Mesenchymal stem cell (in vitro differentiated cells and primary cell): ENCODE measurements around the gene MYO15B.

Experiments
- DNase-seq: peaks from one replicate; pipeline ENCODE4 v3.0.0-alpha.2; 2013
- H2AFZ ChIP-seq: one replicate; pipeline ENCODE4 v1.6.1; 2013; ENCODE audit warnings: low read depth, mild to moderate bottlenecking, control low read depth, inconsistent platforms, low read length, moderate library complexity
- H2AK5ac ChIP-seq: 2 replicates; pipeline ENCODE4 v1.6.1; 2013; ENCODE audit warnings: low read length, moderate library complexity, mild to moderate bottlenecking, inconsistent platforms; ENCODE audit not compliant: severe bottlenecking
- H2BK120ac ChIP-seq: one replicate; pipeline ENCODE4 v1.6.1; 2013; ENCODE audit warnings: low read depth, mild to moderate bottlenecking, inconsistent platforms, low read length, moderate library complexity
- H2BK12ac ChIP-seq, 2 experiments: one replicate each; pipeline ENCODE4 v1.6.1; 2013; ENCODE audit warnings: inconsistent platforms in 2 of 2, low read length in 2 of 2, mild to moderate bottlenecking in 2 of 2, moderate library complexity in 2 of 2, control low read depth in 1 of 2
- H2BK15ac ChIP-seq: one replicate; pipeline ENCODE4 v1.6.1; 2013; ENCODE audit warnings: mild to moderate bottlenecking, low read depth, inconsistent platforms; ENCODE audit not compliant: poor library complexity, severe bottlenecking
- H2BK5ac ChIP-seq: 2 replicates; pipeline ENCODE4 v1.6.1; 2013; ENCODE audit warnings: low read depth, mild to moderate bottlenecking, low read length, control low read depth, inconsistent platforms; ENCODE audit not compliant: poor library complexity, severe bottlenecking
- H3K14ac ChIP-seq, 2 experiments: one replicate each; pipeline ENCODE4 v1.6.1; 2013; ENCODE audit warnings: inconsistent platforms in 2 of 2, low read length in 2 of 2, control low read depth in 1 of 2, mild to moderate bottlenecking in 1 of 2, moderate library complexity in 1 of 2
- H3K18ac ChIP-seq, 2 experiments: one replicate each; pipeline ENCODE4 v1.6.1; 2013; ENCODE audit warnings: inconsistent platforms in 2 of 2, low read length in 2 of 2, control low read depth in 1 of 2, low read depth in 1 of 2, mild to moderate bottlenecking in 1 of 2
- H3K23ac ChIP-seq, 2 experiments: one replicate each; pipeline ENCODE4 v1.6.1; 2013; ENCODE audit warnings: inconsistent platforms in 2 of 2, low read length in 2 of 2, mild to moderate bottlenecking in 2 of 2, moderate library complexity in 2 of 2, control low read depth in 1 of 2
- H3K27ac ChIP-seq: 2 replicates; pipeline ENCODE4 v1.5.1; 2013; ENCODE audit warnings: mild to moderate bottlenecking, moderate library complexity, low read length, control low read depth, inconsistent platforms; ENCODE audit not compliant: poor library complexity, severe bottlenecking
- H3K27me3 ChIP-seq, 2 experiments: 2 replicates each; pipeline versions ENCODE4 v1.6.1 to v1.7.0; 2013; ENCODE audit warnings: low read length in 2 of 2, mild to moderate bottlenecking in 2 of 2, moderate library complexity in 2 of 2, control low read depth in 1 of 2, inconsistent platforms in 1 of 2; ENCODE audit not compliant: control insufficient read depth in 1 of 2, insufficient read depth in 1 of 2
- H3K36me3 ChIP-seq, 2 experiments: 2 replicates each; pipeline versions ENCODE4 v1.6.1 to v1.7.0; 2013; ENCODE audit warnings: low read length in 2 of 2, control low read depth in 1 of 2, inconsistent platforms in 1 of 2, low read depth in 1 of 2, mild to moderate bottlenecking in 1 of 2; ENCODE audit not compliant: insufficient read depth in 2 of 2, control insufficient read depth in 1 of 2
- H3K4ac ChIP-seq, 2 experiments: one replicate each; pipeline ENCODE4 v1.6.1; 2013; ENCODE audit warnings: inconsistent platforms in 2 of 2, low read length in 2 of 2, mild to moderate bottlenecking in 2 of 2, moderate library complexity in 2 of 2, control low read depth in 1 of 2, low read depth in 1 of 2
- H3K4me1 ChIP-seq: 2 replicates; pipeline ENCODE4 v1.6.1; 2013; ENCODE audit warnings: low read depth, low read length, control low read depth; ENCODE audit not compliant: control insufficient read depth, insufficient read depth
- H3K4me2 ChIP-seq: 2 replicates; pipeline ENCODE4 v1.6.1; 2013; ENCODE audit warnings: low read length, mild to moderate bottlenecking, inconsistent platforms; ENCODE audit not compliant: poor library complexity, severe bottlenecking
- H3K4me3 ChIP-seq, 2 experiments: 2 replicates each; pipeline versions ENCODE4 v1.5.1 to v1.7.0; 2013; ENCODE audit warnings: low read length in 2 of 2, mild to moderate bottlenecking in 2 of 2, control low read depth in 1 of 2, low read depth in 1 of 2; ENCODE audit not compliant: insufficient read depth in 1 of 2
- H3K79me1 ChIP-seq: replicated peaks from 2 replicates; pipeline ENCODE4 v1.6.1; 2013; ENCODE audit warnings: mild to moderate bottlenecking, control low read depth, low read length, inconsistent platforms; ENCODE audit not compliant: poor library complexity, severe bottlenecking
- H3K9ac ChIP-seq: 2 replicates; pipeline ENCODE4 v1.7.0; 2013; ENCODE audit warnings: mild to moderate bottlenecking, low read length, moderate library complexity
- H3K9me3 ChIP-seq: 2 replicates; pipeline ENCODE4 v1.7.0; 2013; ENCODE audit warnings: mild to moderate bottlenecking, low read length; ENCODE audit not compliant: control insufficient read depth
- H4K8ac ChIP-seq: one replicate; pipeline ENCODE4 v1.6.1; 2013; ENCODE audit warnings: inconsistent platforms, mild to moderate bottlenecking, low read length, moderate library complexity
- H4K91ac ChIP-seq: one replicate; pipeline ENCODE4 v1.6.1; 2013; ENCODE audit warnings: mild to moderate bottlenecking, low read length, inconsistent platforms
- WGBS: methylation state at CpG from one replicate; pipeline ENCODE4 v1.1.7; 2013; ENCODE audit warnings: mixed read lengths; 5-methylcytosine and 5-hydroxymethylcytosine counted together

Gene MYO15B

DNA sequence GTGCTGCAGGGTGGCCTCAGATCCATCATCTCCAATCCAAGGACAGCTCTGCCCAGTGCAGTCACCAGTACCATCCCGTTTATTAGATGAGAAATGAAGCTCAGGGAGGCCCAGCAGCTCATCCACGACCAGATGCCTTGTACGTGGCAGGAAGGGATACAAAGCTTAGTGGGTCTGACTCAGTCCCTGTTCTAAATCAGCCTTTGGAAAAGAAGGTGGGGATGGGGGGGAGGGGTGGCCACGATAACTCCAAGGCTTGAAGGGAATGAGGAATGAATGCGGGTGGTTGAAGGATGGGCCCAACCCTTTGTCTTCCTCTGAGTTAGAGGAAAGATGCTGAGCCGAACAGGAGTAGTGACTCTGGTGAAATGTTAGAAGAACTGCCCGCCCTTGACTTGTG is 36.3 kb upstream of the MYO15B start:
- peak overlapping the region; percentile 25 for H4K91ac ChIP-seq
- peak overlapping the region; percentile 87 for H4K8ac ChIP-seq
- peaks cover 4 to 37% of the 10 kb centered on the region in 2 experiments for H3K27me3 ChIP-seq
- WGBS, result 42% methylated on average over 7 of the region's 7 CpGs
- H3K4me1 ChIP-seq, result peaks cover 28% of the 10 kb centered on the region
- peak overlapping the region; percentile 5 for H2BK5ac ChIP-seq
- peak overlapping the region in 1 of 2 experiments; percentile 73 for H3K4ac ChIP-seq
- H3K27ac ChIP-seq, result no peak overlapping the region
- H3K18ac ChIP-seq, result peak overlapping the region in 1 of 2 experiments; percentile 68
- H3K14ac ChIP-seq, result peak overlapping the region in 1 of 2 experiments; percentile 7
- peak overlapping the region; percentile 78 to 90 for H2BK12ac ChIP-seq
- H2BK15ac ChIP-seq, result no peak overlapping the region
- peak overlapping the region; percentile 71 for H2AK5ac ChIP-seq
- DNase-seq, result peak; percentile 16
- no peaks in the 10 kb centered on the region for H3K79me1 ChIP-seq
- H2BK120ac ChIP-seq, result peak overlapping the region; percentile 71
- no peak overlapping the region for H3K9ac ChIP-seq
- no peak overlapping the region for H3K4me2 ChIP-seq
- H3K23ac ChIP-seq, result peak overlapping the region in 1 of 2 experiments; percentile 50
- H3K36me3 ChIP-seq, result no peaks in the 10 kb centered on the region
- H3K9me3 ChIP-seq, result no peaks in the 10 kb centered on the region
- H3K4me3 ChIP-seq, result no peak overlapping the region
- H2AFZ ChIP-seq, result no peak overlapping the region

DNA sequence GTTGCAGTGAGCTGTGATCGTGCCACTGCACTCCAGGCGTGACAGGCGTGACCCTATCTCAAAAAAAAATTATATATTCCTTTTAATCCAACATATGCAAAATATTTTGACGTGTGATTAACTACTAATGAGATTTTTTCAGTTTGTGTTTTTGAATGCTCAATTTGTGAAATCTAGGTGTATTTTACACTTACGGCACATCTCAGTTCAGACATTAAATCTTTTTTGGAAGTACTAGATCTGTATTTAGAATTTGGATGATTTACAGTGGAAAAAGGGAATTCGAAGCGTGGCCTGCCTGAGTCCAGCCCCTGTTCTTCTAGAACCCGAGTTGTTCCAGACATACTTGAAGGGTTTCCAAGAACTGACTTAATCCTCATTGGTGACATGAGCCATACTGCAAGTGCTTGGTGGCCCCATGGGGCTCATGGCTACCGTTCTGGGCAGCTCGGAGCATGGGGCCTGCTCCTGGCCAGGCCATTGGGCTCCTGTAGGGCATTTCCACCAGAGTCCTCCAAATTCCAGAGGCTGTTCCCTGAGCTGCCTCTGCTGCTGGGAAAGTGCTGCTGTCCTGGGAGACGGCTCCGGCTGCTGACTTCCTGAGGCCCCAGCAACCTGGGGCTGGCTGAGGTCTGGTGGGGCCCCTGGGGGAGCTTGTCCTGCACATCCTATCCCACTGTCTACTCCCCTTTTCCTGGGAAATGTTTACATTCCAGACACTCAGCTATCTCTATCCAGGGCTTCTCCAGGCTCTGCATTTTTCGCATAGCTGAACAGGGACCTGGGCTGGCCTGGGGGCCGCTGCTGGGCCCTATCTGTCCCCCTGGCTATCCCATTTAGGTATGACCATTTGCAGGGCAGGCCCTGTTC is 34.9 kb upstream of the MYO15B start:
- no peak overlapping the region for H3K23ac ChIP-seq
- H3K9me3 ChIP-seq, result no peaks in the 10 kb centered on the region
- H3K9ac ChIP-seq, result no peak overlapping the region
- no peak overlapping the region for H3K4me3 ChIP-seq
- H2BK120ac ChIP-seq, result peak overlapping the region; percentile 90
- 10% methylated on average over 9 of the region's 14 CpGs for WGBS
- H2BK5ac ChIP-seq, result no peak overlapping the region
- H3K4ac ChIP-seq, result peak overlapping the region; percentile 52 to 64
- H3K36me3 ChIP-seq, result no peaks in the 10 kb centered on the region
- no peak overlapping the region for H2AFZ ChIP-seq
- peaks cover 0 to 27% of the 10 kb centered on the region in 2 experiments for H3K27me3 ChIP-seq
- H4K8ac ChIP-seq, result peak overlapping the region; percentile 87
- peak overlapping the region; percentile 88 to 98 for H2BK12ac ChIP-seq
- peak overlapping the region; percentile 74 for H3K27ac ChIP-seq
- DNase-seq, result peak; percentile 67
- peak overlapping the region; percentile 30 for H2BK15ac ChIP-seq
- peak overlapping the region; percentile 94 for H4K91ac ChIP-seq
- H3K4me2 ChIP-seq, result peak overlapping the region; percentile 19
- H3K14ac ChIP-seq, result no peak overlapping the region
- H2AK5ac ChIP-seq, result peak overlapping the region; percentile 80
- no peaks in the 10 kb centered on the region for H3K79me1 ChIP-seq
- H3K18ac ChIP-seq, result peak overlapping the region; percentile 69 to 73
- peaks cover 41% of the 10 kb centered on the region for H3K4me1 ChIP-seq

DNA sequence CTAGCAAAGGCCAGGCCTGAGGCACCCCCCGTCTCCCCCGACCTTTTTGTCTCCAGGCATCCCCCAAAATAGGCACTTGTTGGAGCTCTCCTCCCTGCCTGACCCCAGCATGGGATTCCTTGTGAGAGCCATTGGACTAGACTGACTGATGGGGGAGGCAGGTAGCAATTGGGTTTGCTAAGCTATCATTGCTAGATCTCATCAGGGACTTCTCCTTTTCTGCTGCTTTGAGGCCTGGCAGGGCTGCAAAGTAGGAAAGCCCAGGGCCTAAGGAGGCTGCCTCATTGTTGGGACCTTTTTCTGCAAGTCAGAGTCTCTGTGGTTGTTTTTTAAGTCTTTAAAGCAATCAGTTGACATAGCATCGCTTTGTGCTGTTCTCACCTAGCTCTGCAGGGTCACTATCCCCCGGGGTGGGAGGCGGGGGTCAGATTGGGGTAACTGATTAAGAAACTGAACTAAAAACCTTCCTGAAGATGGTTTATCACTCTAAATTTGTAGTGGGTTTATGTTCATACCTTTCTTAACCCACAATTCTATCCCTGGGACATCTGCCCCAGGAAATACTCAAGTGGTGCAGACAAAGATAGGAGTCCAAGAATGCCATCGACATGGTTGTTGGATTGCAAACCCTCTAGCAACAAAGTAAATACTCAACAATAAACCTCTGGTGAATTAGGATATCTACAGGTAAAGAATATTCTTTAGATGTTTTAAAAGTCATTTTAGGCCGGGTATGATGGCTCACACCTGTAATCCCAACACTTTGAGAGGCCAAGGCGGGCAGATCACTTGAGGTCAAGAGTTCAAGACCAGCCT is 34.1 kb upstream of the MYO15B start:
- Histone ChIP-seq H3K9ac (no peak overlapping the region), H4K91ac (peak overlapping the region; percentile 94), H3K4me3 (no peak overlapping the region), H3K4ac (peak overlapping the region; percentile 52 to 59), H3K4me2 (peak overlapping the region; percentile 19), H3K18ac (peak overlapping the region; percentile 58 to 69), H2AFZ (no peak overlapping the region), H3K27me3 (peaks cover 0 to 20% of the 10 kb centered on the region in 2 experiments), H2AK5ac (peak overlapping the region; percentile 80), H3K4me1 (peaks cover 49% of the 10 kb centered on the region), H2BK15ac (peak overlapping the region; percentile 70), H2BK120ac (peak overlapping the region; percentile 90), H3K14ac (no peak overlapping the region), H3K36me3 (no peaks in the 10 kb centered on the region), H4K8ac (peak overlapping the region; percentile 87), H3K9me3 (no peaks in the 10 kb centered on the region), H3K23ac (no peak overlapping the region), H2BK5ac (no peak overlapping the region), H3K79me1 (no peaks in the 10 kb centered on the region), H3K27ac (peak overlapping the region; percentile 74), H2BK12ac (peak overlapping the region; percentile 88 to 98)
- 63% methylated on average over 5 of the region's 8 CpGs for WGBS
- DNase-seq, result peak; percentile 35
